ENCODE data around the gene NDUFC2. TPM values are rescaled to one million over a fixed set of nuclear protein-coding genes. Genes with fewer than 3 reads are reported as not detected.

The NDUFC2 gene
- total RNA-seq, 1 experiment from 2014 or later: 320 TPM

DNA sequence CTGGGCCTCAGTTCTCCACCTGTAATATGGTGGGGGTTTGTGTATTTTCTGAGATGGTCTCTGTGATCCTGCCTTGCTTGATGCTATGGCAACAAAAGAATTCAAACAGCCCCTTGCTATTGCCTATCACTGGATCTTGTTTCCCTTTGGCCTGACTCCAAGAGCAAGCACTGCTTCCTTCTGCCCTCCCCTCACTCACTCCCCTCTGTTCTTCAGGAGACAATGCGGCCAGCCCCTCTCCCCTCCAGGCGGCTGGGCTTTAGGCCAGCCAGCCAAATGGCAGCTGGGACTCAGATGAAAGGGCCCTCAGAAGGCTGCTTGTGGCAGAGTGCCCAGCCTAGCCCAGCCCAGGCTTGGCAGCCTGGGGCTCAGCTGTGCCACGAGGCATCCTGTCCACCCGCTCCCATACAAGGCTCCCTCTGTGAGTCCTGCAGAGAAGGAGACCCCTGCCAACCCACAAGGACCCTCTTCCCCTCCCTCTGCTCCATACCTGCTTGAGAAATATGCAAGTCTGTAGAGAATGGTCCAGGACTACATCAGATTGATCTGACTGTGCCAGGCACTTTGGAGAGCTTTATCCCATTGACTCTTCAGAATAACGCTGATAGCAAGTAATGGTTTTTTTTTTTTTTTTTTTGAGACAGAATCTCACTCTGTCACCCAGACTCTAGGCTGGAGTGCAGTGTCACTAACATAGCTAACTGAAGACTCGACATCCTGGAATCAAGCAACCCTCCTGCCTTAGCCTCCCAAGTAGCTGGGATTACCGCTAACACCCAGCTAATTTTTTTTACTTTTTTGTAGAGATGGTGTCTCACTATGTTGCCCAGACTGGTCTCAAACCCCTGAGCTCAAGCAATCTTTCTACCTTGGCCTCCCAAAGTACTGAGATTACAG, 49.0 kb downstream of the NDUFC2 start:
- peak; percentile 96 for DNase-seq (ENCODE audit: low read depth)

DNA sequence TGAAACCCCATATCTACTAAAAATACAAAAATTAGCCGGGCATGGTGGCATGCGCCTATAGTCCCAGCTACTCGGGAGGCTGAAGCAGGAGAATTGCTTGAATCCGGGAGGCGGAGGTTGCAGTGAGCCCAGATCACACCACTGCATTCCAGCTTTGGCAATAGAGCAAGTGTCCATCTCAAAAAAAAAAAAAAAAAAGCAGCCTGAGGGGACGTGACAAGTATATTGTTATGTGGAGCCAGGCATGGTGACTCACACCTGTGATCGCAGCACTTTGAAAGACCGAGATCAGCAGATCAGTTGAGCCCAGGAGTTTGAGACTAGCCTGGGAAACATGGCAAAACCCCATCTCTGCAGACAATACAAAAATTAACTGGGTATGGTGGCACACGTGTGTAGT, 51.2 kb downstream of the NDUFC2 start:
- peak; percentile 50 for DNase-seq (ENCODE audit: low read depth)

DNA sequence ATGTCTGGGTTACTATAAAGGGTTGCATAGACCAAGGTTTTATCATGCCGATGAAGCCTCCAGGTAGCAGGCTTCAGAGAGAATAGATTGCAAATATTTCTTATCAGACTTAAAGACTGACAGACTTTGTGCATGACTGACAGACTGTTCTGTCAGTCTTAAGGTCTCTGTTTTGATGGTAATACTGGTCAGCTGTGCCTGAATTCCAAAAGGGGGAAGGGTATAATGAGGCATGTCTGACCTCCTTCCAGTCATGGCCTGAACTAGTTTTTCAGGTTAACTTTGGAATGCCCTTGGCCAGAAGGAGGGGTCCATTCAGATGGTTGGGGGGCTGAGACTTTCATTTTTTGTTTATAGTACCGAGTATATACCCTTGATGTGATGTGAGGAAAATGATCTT, 51.9 kb downstream of the NDUFC2 start:
- DNase-seq (ENCODE audit: low read depth): no peak

GRCh38 chr11:78025378-78025777, 54.3 kb downstream of the NDUFC2 start:
- DNase-seq (ENCODE audit: low read depth): no peak

DNA sequence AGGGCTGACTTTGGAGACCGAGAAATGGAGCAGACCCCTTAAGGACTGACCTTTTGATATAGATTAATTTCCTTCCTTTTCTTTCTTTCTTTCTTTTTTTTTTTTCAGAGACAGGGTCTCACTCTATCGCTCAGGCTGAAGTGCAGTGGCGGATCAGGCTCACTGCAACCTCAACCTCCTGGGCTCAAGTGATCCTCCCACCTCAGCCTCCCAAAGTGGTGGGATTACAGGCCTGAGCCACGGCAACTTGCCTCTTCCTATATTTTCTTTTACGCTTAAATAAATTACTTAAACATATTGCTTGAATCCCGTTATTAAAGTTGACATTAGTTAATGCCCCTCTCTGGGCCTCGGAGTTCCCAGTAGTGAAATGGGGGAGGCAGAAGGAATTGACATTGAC, 56.2 kb downstream of the NDUFC2 start:
- DNase-seq (ENCODE audit: low read depth): no peak

GRCh38 chr11:78022397-78023396, 57.0 kb downstream of the NDUFC2 start, which contains the start of gene KCTD14:
TSS of gene KCTD14 (minus strand) at chr11:78023276. CDS start at chr11:78023249, 27 bp downstream.
- DNase-seq (ENCODE audit: low read depth): peak; percentile 29

GRCh38 chr11:78021611-78022010, 58.1 kb downstream of the NDUFC2 start:
- DNase-seq (ENCODE audit: low read depth): no peak

- no peak for DNase-seq (ENCODE audit: low read depth)
These were observed 59.4 kb downstream of the NDUFC2 start for GRCh38 chr11:78020246-78020645.

DNA sequence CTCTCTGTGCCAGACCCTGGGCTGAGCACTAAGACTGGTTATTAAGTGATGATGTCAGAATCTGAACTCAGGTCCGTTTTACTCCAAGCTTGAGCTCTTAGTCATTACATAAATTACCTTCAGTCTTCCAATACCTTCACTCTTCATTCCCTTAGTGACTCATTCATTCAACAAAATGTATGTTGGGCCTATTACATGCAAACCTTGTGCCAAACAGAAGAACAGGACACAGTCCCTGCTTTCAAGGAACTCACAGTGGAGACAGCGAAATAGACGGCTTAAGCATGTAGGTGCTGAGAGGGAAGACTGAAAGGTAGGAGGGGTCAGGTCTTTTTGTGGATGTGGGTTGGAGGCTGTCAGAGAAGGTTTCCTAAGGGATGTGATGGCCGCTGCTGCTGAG, 59.9 kb downstream of the NDUFC2 start:
- DNase-seq (ENCODE audit: low read depth): no peak

Other genes with a start within 250 kb of the NDUFC2 start
- 25.3 and 29.7 TPM in 2 replicates for gene INTS4, start 85.2 kb downstream of the NDUFC2 start, total RNA-seq (2014; rRNA removed; shearing (Covaris generic))
- 7.1 TPM in 2 replicates for gene KCTD14, start 56.6 kb downstream of the NDUFC2 start, total RNA-seq (2014; rRNA removed; shearing (Covaris generic))
- not detected in 2 replicates for gene THRSP, start 16.0 kb downstream of the NDUFC2 start, total RNA-seq (2014; rRNA removed; shearing (Covaris generic))
- gene ALG8, start 59.8 kb upstream of the NDUFC2 start, total RNA-seq (2014; rRNA removed; shearing (Covaris generic)): 87.5 and 115 TPM in 2 replicates
- 6.8 and 10.9 TPM in 2 replicates for gene KCTD21, start 108.8 kb upstream of the NDUFC2 start, total RNA-seq (2014; rRNA removed; shearing (Covaris generic))
- 3.8 and 5.3 TPM in 2 replicates for gene USP35, start 109.1 kb upstream of the NDUFC2 start, total RNA-seq (2014; rRNA removed; shearing (Covaris generic))

Measured in RPMI7951 (cell line).